ENCODE results near the gene CNTNAP2. TPM values are rescaled to one million over a fixed set of nuclear protein-coding genes. Genes with fewer than 3 reads are reported as not detected.

Gene CNTNAP2
- total RNA-seq, 1 donor from 2014 or later = 110 TPM

DNA sequence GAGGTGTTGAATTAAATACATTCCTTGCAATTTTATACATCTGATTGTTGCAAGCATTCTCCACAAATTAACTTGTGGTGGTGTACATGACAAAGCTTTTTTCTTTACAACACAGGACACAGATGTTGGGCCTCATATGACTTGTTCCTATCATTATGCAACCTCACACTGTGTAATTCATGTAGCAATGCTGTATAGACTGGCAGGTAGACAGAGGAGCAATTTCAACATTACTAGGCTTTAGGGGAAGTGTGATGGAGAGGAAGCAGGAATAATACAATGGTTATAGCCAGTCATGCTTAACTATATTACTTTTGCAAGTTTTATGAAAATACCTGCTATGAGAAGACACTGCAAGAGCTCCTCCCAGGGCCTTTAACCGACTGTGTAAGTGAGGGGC, 832.1 kb downstream of the CNTNAP2 start:
- no peak for FAIRE-seq
- no peak for DNase-seq (ENCODE audit: low spot score in 2 of 2)

DNA sequence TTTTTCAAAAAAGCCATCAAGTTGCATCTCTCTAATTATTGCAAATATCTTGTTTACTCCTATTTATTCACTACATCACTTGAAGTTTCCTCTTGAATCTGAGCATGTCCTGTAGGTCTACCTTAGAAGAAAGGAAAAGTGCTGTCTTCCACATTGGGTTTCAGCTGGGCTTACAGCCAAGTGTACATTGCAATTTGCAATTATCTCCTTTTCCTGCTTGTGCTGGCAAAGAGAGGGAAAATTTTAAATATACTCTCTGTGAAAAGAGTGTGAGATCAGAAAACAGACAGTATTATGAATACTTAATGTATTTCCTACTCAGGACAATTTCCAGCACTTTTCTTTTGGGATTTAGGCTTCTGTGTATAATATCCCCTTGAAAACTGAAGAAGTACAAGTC, 839.7 kb downstream of the CNTNAP2 start:
- DNase-seq (ENCODE audit: low spot score in 2 of 2) = no peak
- FAIRE-seq = no peak

DNA sequence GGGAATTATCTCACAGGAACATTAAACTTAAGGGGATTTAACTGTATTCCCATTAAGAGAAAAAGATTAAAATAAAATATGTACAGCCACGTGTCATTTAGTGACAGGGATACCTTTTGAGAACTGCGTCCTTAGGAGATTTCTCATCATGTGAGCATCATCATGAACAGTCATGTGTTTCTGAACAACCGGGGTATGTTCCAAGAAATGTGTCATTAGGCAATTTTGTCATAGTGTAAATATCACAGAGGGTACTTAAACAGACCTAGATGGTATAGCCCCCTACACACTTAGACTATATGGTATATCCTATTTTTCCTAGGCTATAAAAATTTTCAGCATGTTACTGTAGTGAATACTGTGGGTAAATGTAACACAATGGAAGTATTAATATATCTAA, 840.3 kb downstream of the CNTNAP2 start:
- DNase-seq (ENCODE audit: low spot score in 2 of 2) = no peak
- FAIRE-seq = no peak

DNA sequence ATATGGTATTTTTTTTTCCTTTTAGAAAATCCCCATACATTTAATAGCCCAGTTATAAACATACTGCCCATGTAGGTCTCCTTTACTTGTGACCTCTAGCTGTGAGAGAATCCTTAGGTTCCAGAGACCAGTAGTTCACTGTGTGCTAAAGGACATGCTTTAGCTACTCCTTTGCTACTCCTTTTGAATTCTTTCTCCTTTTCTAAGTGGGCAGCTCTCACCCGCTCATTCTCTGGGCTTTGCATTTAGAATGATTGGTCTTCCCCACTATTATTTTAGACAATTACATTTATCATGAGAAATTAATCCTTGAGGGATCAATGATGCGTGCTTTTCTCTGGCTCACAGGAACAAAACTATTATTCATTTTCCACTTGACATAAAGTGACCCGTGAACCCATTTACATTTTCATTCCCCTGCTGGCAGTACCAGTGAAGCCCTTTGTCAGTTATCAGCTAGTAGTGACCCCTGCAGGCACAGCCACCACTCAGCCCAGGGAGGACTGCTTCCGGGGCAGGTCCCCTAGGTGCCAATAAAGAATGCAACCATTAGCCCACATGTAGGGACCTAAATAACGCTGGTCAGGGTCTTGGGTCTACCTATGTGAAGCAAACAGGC, 844.3 kb downstream of the CNTNAP2 start:
- FAIRE-seq (no peak), DNase-seq (ENCODE audit: low spot score in 2 of 2) (no peak)

DNA sequence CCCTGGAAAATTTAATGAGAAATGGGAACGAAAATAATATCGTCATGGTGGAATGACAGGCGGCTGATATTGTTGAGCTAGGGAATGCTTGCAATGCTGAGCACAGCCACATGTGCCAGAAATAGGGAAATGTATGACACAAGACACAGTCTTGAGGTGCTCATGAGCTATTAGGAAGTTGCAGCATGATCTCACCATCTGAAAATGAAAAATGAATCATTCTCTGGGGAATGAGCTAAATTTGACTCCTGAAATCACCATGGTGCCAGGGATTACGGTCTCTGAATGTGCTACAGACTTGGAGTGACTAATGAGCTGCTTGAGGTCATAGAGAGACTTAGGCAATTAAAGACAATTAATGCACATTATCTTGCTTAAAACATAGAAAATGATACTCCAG, 845.0 kb downstream of the CNTNAP2 start:
- DNase-seq (ENCODE audit: low spot score in 2 of 2) (no peak), FAIRE-seq (no peak)

GRCh38 chr7:146966274-146966673, 849.7 kb downstream of the CNTNAP2 start:
- FAIRE-seq (no peak), DNase-seq (ENCODE audit: low spot score in 2 of 2) (no peak)

DNA sequence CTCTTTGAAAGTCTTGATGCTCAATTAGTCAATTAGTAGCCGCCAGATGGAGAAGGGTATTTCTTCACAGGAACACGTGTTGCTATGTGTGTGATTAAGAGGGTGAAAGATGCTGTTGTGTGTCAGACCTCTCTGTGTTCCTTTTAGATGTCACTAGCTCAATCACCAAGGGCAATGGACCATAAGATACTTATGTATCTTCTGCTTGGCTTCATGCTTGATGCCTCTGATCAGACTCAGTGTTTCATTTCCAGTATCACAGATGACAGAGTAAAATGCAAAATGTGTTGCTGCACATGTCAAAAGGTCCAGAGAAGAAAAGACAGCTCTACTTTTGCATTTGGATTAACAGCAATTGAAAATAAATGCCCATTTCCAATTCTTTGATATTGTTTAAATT, 865.9 kb downstream of the CNTNAP2 start:
- FAIRE-seq = no peak
- no peak for DNase-seq (ENCODE audit: low spot score in 2 of 2)

- DNase-seq (ENCODE audit: low spot score in 2 of 2) (no peak), FAIRE-seq (no peak)
Observed at GRCh38 chr7:146991596-146991995, 875.0 kb downstream of the CNTNAP2 start.

GRCh38 chr7:146993764-146994163, 877.2 kb downstream of the CNTNAP2 start:
- DNase-seq (ENCODE audit: low spot score in 2 of 2) = no peak
- FAIRE-seq = no peak

DNA sequence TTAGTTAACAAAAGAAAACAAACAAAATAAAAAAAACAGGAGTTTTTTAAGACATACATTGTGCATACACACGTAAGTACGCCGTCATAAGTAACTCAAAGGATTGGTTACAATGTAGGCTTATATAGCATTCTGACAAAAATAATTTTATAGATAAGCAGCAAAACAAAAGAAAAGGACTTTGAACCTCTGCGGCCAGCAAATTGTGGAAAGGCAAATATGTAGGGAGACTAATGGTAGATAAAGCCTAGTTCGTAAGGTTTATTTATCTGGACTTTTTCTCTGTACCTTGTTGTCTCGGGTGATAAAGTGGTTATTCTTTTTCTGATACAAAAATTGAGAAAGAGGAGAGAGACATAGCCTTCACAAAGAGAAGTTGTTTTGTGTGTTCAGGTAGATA, 891.9 kb downstream of the CNTNAP2 start:
- FAIRE-seq (no peak), DNase-seq (ENCODE audit: low spot score in 2 of 2) (no peak)

DNA sequence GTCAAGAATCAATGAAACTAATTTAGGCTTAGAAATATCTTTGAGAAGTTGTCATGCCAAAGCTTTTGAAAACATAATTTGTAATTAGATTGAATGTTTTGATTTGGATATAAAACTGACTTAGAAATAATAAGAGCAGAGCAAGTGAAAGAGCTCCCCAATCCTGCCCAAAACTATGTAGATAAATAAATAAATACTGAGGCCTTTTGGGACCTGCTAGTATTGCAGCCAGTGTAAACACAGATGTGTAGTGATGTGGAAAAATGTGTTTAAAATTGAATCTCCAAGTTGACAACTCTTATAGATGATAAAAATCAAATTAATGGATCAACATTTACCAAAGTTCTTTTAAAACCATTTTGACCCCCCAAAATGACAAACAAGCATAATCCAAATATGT, 896.1 kb downstream of the CNTNAP2 start:
- DNase-seq (ENCODE audit: low spot score in 2 of 2) = no peak
- no peak for FAIRE-seq

- DNase-seq (ENCODE audit: low spot score in 2 of 2) = no peak
- no peak for FAIRE-seq
Observed at GRCh38 chr7:147013825-147014224, 897.2 kb downstream of the CNTNAP2 start.

GRCh38 chr7:147014286-147014955, 897.8 kb downstream of the CNTNAP2 start:
- no peak for FAIRE-seq
- DNase-seq (ENCODE audit: low spot score in 2 of 2) = no peak

- no peak for FAIRE-seq
- no peak for DNase-seq (ENCODE audit: low spot score in 2 of 2)
Observed at GRCh38 chr7:147015999-147016398, 899.4 kb downstream of the CNTNAP2 start.

DNA sequence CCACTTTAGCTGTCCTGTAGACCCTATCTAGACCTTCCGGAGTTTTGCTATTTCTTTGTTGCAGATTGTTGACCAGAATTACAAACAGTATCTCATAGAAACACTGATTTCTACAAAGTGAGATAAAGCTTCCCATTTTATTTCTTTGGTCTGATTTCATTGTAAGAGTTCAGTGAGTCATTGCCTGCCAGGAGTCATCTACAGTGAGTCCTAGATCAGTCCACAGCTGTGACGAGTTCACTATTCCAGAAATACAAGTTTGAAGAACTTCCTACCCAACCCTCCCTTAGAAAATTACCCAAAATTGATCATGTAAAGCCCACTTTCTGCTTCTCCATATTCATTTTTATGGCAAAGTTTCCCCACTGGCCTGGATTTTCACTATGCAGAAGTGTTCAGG, 905.5 kb downstream of the CNTNAP2 start:
- FAIRE-seq (no peak), DNase-seq (ENCODE audit: low spot score in 2 of 2) (no peak)

GRCh38 chr7:147023440-147023839, 906.8 kb downstream of the CNTNAP2 start:
- FAIRE-seq (no peak), DNase-seq (ENCODE audit: low spot score in 2 of 2) (no peak)

DNA sequence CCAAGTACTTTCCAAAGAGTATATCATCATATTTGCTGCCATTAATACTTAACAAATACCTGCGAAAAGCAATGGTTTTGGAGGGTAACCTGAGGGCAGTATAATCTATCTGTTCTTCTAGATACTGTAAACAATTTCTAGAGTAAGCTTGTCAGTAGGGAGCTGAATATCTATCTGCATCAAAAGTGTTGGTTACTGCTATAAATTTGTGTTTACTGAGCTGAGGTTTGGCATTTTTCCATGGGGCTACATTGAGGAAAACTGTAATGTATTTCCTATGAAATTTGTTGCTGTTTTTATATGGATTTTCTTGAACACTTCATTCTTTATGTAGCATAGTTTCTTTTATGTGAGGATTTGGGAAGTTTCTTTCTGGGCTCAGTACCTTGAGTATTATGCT, 913.4 kb downstream of the CNTNAP2 start:
- DNase-seq (ENCODE audit: low spot score in 2 of 2) (no peak), FAIRE-seq (no peak)

DNA sequence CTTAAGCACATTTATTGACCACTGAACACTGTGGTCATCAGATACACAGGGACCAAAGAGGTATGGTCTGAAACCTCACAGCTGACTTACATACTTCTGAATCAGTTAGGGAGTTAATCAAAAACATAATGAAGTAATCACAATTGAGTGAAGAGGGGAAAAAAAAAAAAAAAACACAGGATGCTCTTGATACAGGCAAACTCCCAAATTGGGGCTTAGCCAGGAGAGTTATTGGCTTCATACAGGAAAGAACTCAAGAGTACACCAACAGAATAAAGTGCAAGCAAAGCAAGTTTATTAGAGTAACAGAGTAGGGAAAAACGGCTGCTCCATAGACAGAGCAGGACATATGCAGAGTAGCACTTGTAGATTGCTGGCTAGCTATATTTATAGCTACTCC, 917.0 kb downstream of the CNTNAP2 start:
- no peak for FAIRE-seq
- DNase-seq (ENCODE audit: low spot score in 2 of 2) = no peak

DNA sequence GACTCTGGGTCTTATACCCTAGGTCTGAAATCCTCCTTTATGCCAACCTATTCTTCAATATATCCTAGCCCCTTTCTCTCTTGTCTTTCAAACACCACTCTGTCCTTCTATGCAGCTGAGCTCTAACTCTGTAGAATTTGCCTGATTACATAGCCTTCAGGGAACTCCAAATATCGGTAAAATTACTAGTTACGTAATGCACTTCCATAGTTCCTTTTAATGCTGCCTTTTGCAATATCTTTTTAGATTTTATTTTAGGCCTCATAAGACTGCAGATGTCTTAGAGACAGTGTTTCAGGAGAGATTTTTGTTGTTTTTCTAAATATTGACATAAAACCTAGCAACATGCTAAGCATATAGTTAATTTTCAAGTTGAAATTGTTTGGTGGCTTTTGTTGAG, 924.8 kb downstream of the CNTNAP2 start:
- FAIRE-seq (no peak), DNase-seq (ENCODE audit: low spot score in 2 of 2) (no peak)

- DNase-seq (ENCODE audit: low spot score in 2 of 2) (no peak), FAIRE-seq (no peak)
Observed at GRCh38 chr7:147044941-147045340, 928.3 kb downstream of the CNTNAP2 start.

DNA sequence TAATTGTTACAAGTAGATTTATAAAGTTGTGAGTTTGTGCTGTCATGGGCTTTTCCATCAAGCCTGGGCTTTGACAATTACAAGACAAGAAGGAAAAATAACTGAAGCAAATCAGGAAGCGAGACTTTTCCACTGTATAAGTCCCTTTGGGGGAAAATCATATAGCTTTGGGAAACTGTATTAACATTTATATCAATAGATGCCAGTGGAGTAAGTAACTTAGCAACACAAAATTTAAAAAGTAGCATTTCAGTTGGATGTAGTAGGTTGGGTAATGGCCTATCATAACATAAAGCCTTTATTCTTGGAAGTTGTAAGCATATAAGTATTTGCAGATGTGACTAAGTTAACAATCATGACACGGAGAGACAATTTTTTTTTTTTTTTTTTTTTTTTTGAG, 931.1 kb downstream of the CNTNAP2 start:
- no peak for FAIRE-seq

DNA sequence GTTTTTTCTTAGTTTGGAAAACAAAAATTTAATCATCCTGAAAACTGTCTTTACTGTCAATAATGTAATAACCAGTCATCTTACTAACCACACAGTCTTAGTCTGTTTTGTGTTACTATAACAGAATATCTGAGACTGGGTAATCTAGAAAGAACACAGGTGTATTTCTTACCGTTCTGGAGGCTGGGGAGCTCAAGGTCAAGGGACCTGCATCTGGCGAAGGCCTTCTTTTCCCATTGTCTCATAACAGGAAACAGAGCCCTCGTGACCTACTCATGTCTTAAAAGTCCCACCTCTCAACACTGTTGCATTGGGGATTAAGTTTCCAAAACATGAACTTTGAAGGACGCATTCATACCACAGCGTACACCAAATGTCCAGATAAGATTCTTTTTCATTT, 932.3 kb downstream of the CNTNAP2 start:
- FAIRE-seq = no peak
- no peak for DNase-seq (ENCODE audit: low spot score in 2 of 2)

More for the DNA sequence above, 931.1 kb downstream of the CNTNAP2 start:
- DNase-seq (ENCODE audit: low spot score in 2 of 2) = no peak

- no peak for FAIRE-seq
- DNase-seq (ENCODE audit: low spot score in 2 of 2) = no peak
Observed at GRCh38 chr7:147052818-147053217, 936.2 kb downstream of the CNTNAP2 start.

All from frontal cortex (tissue), 4 donors.